SK-N-SH (cell line): ENCODE measurements around the gene NOTCH3. TPM values are rescaled to one million over a fixed set of nuclear protein-coding genes. Genes with fewer than 3 reads are reported as not detected.

ENCODE experiments used
- CTCF ChIA-PET: fragments of 300-600, 350-600 bp; formaldehyde crosslinking; extraction: SDS; loops from one replicate; lab custom pipeline; 2021; lab: Yijun Ruan, JAX
- POLR2A ChIA-PET: fragments of 350-600 bp; sonication (Branson Sonifier 250); formaldehyde crosslinking; extraction: SDS; loops from one replicate; lab custom pipeline; 2020; ENCODE audit warnings: antibody characterized with exemption, inconsistent platforms; lab: Yijun Ruan, JAX
- DNase-seq: peaks from one replicate; pipeline ENCODE4 v3.0.0; 2012
- H2AFZ ChIP-seq: fragments of 200-600 bp; sonication (generic); 2 replicates; pipeline ENCODE4 v1.8.1; 2016; ENCODE audit warnings: antibody characterized with exemption, mild to moderate bottlenecking, low read depth
- H3F3A ChIP-seq: fragments of 200-600 bp; sonication (generic); replicated peaks from 2 replicates; pipeline ENCODE3; 2016; ENCODE audit warnings: antibody characterized with exemption, mild to moderate bottlenecking; ENCODE audit not compliant: insufficient read depth
- H3K27ac ChIP-seq, 2 experiments: fragments of 200-500 bp in 1 of 2; fragments of 200-600 bp in 1 of 2; sonication (Bioruptor generic) in 1 of 2; sonication (generic), shearing (Covaris generic) in 1 of 2; 2 replicates each; pipeline versions ENCODE4 v1.5.1 to v1.6.1; 2014 to 2016; ENCODE audit warnings: low read depth in 2 of 2, inconsistent platforms in 1 of 2, low read length in 1 of 2, mild to moderate bottlenecking in 1 of 2, mixed read lengths in 1 of 2
- H3K27me3 ChIP-seq: fragments of 200-600 bp; sonication (generic), shearing (Covaris generic); 2 replicates; pipeline ENCODE4 v1.6.1; 2016; ENCODE audit warnings: mixed run types; ENCODE audit not compliant: insufficient read depth
- H3K36me3 ChIP-seq, 2 experiments: fragments of 200-500 bp in 1 of 2; fragments of 200-600 bp in 1 of 2; sonication (Bioruptor generic) in 1 of 2; sonication (generic) in 1 of 2; replicated peaks in 1 of 2; 2 replicates each; pipeline versions ENCODE3 to v1.5.1; 2014 to 2016; ENCODE audit warnings: low read length in 1 of 2, mild to moderate bottlenecking in 1 of 2; ENCODE audit not compliant: insufficient read depth in 2 of 2, control insufficient read depth in 1 of 2
- H3K4me1 ChIP-seq, 2 experiments: fragments of 200-500 bp in 1 of 2; fragments of 200-600 bp in 1 of 2; sonication (Bioruptor generic) in 1 of 2; sonication (generic), shearing (Covaris generic) in 1 of 2; 2 replicates each; pipeline versions ENCODE4 v1.5.1 to v1.6.1; 2014 to 2016; ENCODE audit warnings: low read depth in 1 of 2, low read length in 1 of 2, mixed run types in 1 of 2; ENCODE audit not compliant: insufficient read depth in 2 of 2, control insufficient read depth in 1 of 2
- H3K4me2 ChIP-seq: fragments of 200-600 bp; sonication (generic), shearing (Covaris generic); 2 replicates; pipeline ENCODE4 v1.6.1; 2017; ENCODE audit warnings: mixed run types
- H3K4me3 ChIP-seq, 2 experiments: fragments of 200-500 bp in 1 of 2; fragments of 200-600 bp in 1 of 2; sonication (Bioruptor generic) in 1 of 2; sonication (generic), shearing (Covaris generic) in 1 of 2; 2 replicates each; pipeline versions ENCODE4 v1.5.1 to v1.8.1; 2014 to 2016; ENCODE audit warnings: low read depth in 2 of 2, inconsistent platforms in 1 of 2, low read length in 1 of 2, mild to moderate bottlenecking in 1 of 2, mixed read lengths in 1 of 2, moderate library complexity in 1 of 2
- H3K79me2 ChIP-seq: fragments of 200-600 bp; sonication (generic); 2 replicates; pipeline ENCODE4 v1.8.1; 2017; ENCODE audit warnings: mild to moderate bottlenecking; ENCODE audit not compliant: insufficient read depth
- H3K9ac ChIP-seq: fragments of 200-600 bp; sonication (generic); 2 replicates; pipeline ENCODE4 v1.6.1; 2017; ENCODE audit warnings: mixed run types
- H3K9me2 ChIP-seq: fragments of 200-600 bp; sonication (generic); 2 replicates; pipeline ENCODE4 v1.6.1; 2017; ENCODE audit warnings: mixed run types
- H3K9me3 ChIP-seq: fragments of 200-600 bp; sonication (generic); 2 replicates; pipeline ENCODE4 v1.6.1; 2017; ENCODE audit warnings: mixed run types, mild to moderate bottlenecking, moderate library complexity
- H4K20me1 ChIP-seq: fragments of 200-600 bp; sonication (generic); 2 replicates; pipeline ENCODE4 v1.6.1; 2017; ENCODE audit warnings: mild to moderate bottlenecking, mixed run types; ENCODE audit not compliant: insufficient read depth
- ELF1 ChIP-seq: IDR thresholded peaks from 2 replicates; pipeline ENCODE4 v1.4.0; 2012
- MXI1 ChIP-seq: IDR thresholded peaks from 2 replicates; pipeline ENCODE4 v1.6.1; 2012; ENCODE audit warnings: mild to moderate bottlenecking, low read depth, low read length, improper control_type of control experiment
- NFIC ChIP-seq: IDR thresholded peaks from 2 replicates; pipeline ENCODE4 v1.4.0; 2012; ENCODE audit warnings: borderline replicate concordance
- PBX3 ChIP-seq: IDR thresholded peaks from 2 replicates; pipeline ENCODE4; 2012
- POLR2AphosphoS5 ChIP-seq: IDR thresholded peaks from 2 replicates; pipeline ENCODE4 v1.6.1; 2012; ENCODE audit warnings: low read depth, low read length
- RCOR1 ChIP-seq: fragments of 150-350 bp; IDR thresholded peaks from 2 replicates; pipeline ENCODE4 v1.6.1; 2017; ENCODE audit warnings: antibody characterized with exemption, low read length
- RFX5 ChIP-seq: IDR thresholded peaks from 2 replicates; pipeline ENCODE4 v1.6.1; 2012; ENCODE audit warnings: mild to moderate bottlenecking, improper control_type of control experiment, low read length
- SIN3A ChIP-seq: IDR thresholded peaks from 2 replicates; pipeline ENCODE4 v1.6.1; 2012; ENCODE audit warnings: low read depth, mild to moderate bottlenecking, low read length, moderate library complexity, borderline replicate concordance
- SMC3 ChIP-seq: IDR thresholded peaks from 2 replicates; pipeline ENCODE4 v1.6.1; 2012; ENCODE audit warnings: low read depth, low read length, improper control_type of control experiment
- TAF1 ChIP-seq: IDR thresholded peaks from 2 replicates; pipeline ENCODE4 v1.6.1; 2012; ENCODE audit warnings: low read depth, mild to moderate bottlenecking, low read length, moderate library complexity, borderline replicate concordance
- TCF12 ChIP-seq: IDR thresholded peaks from 2 replicates; pipeline ENCODE4 v1.4.0; 2012
- TEAD4 ChIP-seq: IDR thresholded peaks from 2 replicates; pipeline ENCODE4 v1.4.0; 2012; ENCODE audit warnings: mild to moderate bottlenecking, borderline replicate concordance; ENCODE audit not compliant: insufficient read depth
- ZBTB33 ChIP-seq: IDR thresholded peaks from 2 replicates; pipeline ENCODE4 v1.4.0; 2012; ENCODE audit warnings: low read depth, borderline replicate concordance
- WGBS: methylation state at CpG from one replicate; pipeline ENCODE4 v1.1.6; 2017; ENCODE audit warnings: low lambda C conversion rate; 5-methylcytosine and 5-hydroxymethylcytosine counted together
- polyA plus RNA-seq, 3 experiments: library from polyadenylated mRNA; depleted of rRNA; stranded (reverse); fragments of >200 nt; gene quantifications; 2 replicates each; pipeline ENCODE4 v1.2.3, GENCODE V29; 2012

The NOTCH3 gene
- polyA plus RNA-seq, 1 of the 3 experiments (the other 2 are of a cell fraction), result 7.0 TPM

- no peak for DNase-seq
- no peaks in the 10 kb centered on the region for H3K9me2 ChIP-seq
- WGBS, result 100% methylated on average over 1 of the region's 10 CpGs
Observed at GRCh38 chr19:15231271-15231670, 30.5 kb upstream of the NOTCH3 start.

GRCh38 chr19:15227261-15227660 lies 26.5 kb upstream of the NOTCH3 start:
- Histone ChIP-seq H3K9ac (no peak overlapping the region), H3K4me1 (peaks cover 5 to 9% of the 10 kb centered on the region in 2 experiments; a peak in 3 of 4 replicates), H4K20me1 (no peaks in the 10 kb centered on the region), H3K4me2 (no peak overlapping the region), H3K9me2 (no peaks in the 10 kb centered on the region), H3K4me3 (no peak overlapping the region), H3F3A (peaks cover 5% of the 10 kb centered on the region), H3K9me3 (no peaks in the 10 kb centered on the region), H3K27ac (no peak overlapping the region), H3K79me2 (no peaks in the 10 kb centered on the region), H2AFZ (no peak overlapping the region), H3K36me3 (no peaks in the 10 kb centered on the region), H3K27me3 (no peaks in the 10 kb centered on the region)
- TF ChIP-seq SMC3 (no peak), NFIC (no peak), PBX3 (no peak), POLR2AphosphoS5 (no peak), MXI1 (no peak), TCF12 (no peak), TEAD4 (no peak), SIN3A (no peak), TAF1 (no peak), RFX5 (no peak)
- POLR2A ChIA-PET, result no interaction called here
- DNase-seq, result no peak
- CTCF ChIA-PET, result interaction anchor here (0.9 kb wide), 3 partner anchors 14 to 135 kb away, joined by 3 read pairs; no protein-coding TSS in a partner anchor
- 97% methylated on average over 7 of the region's 7 CpGs for WGBS

More at GRCh38 chr19:15231271-15231670, 30.5 kb upstream of the NOTCH3 start:
- Histone ChIP-seq H3F3A (peaks cover 7% of the 10 kb centered on the region), H3K27me3 (no peaks in the 10 kb centered on the region), H2AFZ (no peak overlapping the region), H4K20me1 (no peaks in the 10 kb centered on the region), H3K4me2 (no peak overlapping the region), H3K4me1 (no peaks in the 10 kb centered on the region), H3K9me3 (no peaks in the 10 kb centered on the region)
- ChIA-PET POLR2A (no interaction called here), CTCF (interaction anchor here (1.0 kb wide), 1 partner anchor 54 kb away, joined by 3 read pairs; no protein-coding TSS in a partner anchor)
- TF ChIP-seq ELF1, result no peak
- TF ChIP-seq POLR2AphosphoS5, result no peak
- TF ChIP-seq ZBTB33, result no peak
- TF ChIP-seq RCOR1, result no peak
- TF ChIP-seq, all 33 proteins: peak for 0
- Histone ChIP-seq H3K27ac (no peak overlapping the region), H3K4me3 (no peak overlapping the region), H3K9ac (no peak overlapping the region), H3K36me3 (peaks cover 7 to 10% of the 10 kb centered on the region in 2 experiments), H3K79me2 (0 out of 2 replicates have a peak, but pooled peaks cover 5% of the 10 kb centered on the region)
